ENCODE measurements around the gene CREG1. TPM values are rescaled to one million over a fixed set of nuclear protein-coding genes. Genes with fewer than 3 reads are reported as not detected.

Gene CREG1
- polyA plus RNA-seq, 1 donor from 2014 or later = 62.9 TPM

DNA sequence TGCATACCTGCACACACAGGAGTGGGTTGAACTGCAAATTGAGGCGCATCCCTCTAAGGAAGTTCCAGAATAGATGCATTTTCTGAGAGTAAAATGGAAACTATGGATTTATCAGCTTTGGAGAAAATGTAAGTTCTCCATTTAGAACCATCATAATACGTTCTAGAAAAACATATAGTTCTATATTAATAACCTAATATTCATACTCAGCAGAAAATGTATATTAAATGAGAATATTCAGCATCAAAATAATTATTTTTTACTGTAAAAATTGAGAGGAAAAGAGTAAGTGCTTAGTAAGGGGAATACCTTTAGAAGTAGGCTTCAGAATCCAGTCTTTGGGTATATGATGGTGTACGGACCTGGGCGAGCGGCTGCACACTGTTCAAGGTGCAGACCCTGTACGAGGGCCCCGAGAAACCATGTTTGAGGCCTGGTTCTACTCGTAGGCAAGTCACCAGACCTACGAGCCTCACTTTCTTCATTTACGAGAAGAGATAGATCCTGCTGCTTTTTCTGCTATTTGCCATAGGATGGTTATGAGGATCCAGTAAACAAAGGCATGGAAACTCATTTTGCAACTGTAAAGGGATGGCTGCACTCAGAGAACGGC is 42.1 kb downstream of the CREG1 start:
- Histone ChIP-seq H3K27ac (ENCODE audit: low read length) (no peak overlapping the region), H2AFZ (ENCODE audit: low read depth, low read length) (no peak overlapping the region), H3K36me3 (ENCODE audit: insufficient read depth, low read length) (no peaks in the 10 kb centered on the region), H3K9me2 (ENCODE audit: insufficient read depth, low read length) (no peaks in the 10 kb centered on the region), H3K4me3 (ENCODE audit: low read length) (no peak overlapping the region), H3K79me2 (replicated peaks; ENCODE audit: insufficient read depth, low read length) (no peaks in the 10 kb centered on the region), H3K9ac (ENCODE audit: low read length) (no peak overlapping the region), H3F3A (ENCODE audit: insufficient read depth, low read length, poor library complexity, severe bottlenecking) (no peaks in the 10 kb centered on the region), H3K27me3 (ENCODE audit: insufficient read depth, low read depth, low read length) (no peaks in the 10 kb centered on the region), H3K4me2 (ENCODE audit: low read length) (no peak overlapping the region), H4K20me1 (ENCODE audit: insufficient read depth) (no peaks in the 10 kb centered on the region), H3K9me3 (ENCODE audit: low read length) (no peaks in the 10 kb centered on the region)
- TF ChIP-seq RAD21 (conservative IDR thresholded peaks at IDR 0.05) (no peak), TAF1 (IDR thresholded peaks at IDR 0.05; ENCODE audit: low read depth) (no peak), POLR2AphosphoS5 (IDR thresholded peaks at IDR 0.05) (no peak), SMC3 (conservative IDR thresholded peaks at IDR 0.05; ENCODE audit: poor library complexity) (no peak)

DNA sequence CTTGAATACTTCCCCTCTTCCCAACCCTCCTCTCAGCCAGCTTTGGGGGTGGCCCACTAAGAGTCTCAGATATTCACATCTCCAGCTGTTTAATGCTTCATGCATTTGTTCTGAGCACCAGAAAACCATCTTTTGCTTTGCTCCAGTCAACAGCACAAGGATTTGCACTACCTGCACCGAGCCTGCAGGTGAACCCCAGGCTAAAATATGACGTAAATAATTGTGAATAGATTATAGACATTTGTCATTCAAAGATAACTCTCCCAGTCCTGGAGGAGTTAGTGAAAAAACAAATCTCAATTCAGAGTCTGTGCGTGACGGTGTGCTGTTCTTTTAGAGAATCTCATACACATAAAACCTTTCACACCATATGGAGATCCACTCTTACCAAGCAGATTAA is 42.7 kb downstream of the CREG1 start:
- TF ChIP-seq POLR2AphosphoS5 (IDR thresholded peaks at IDR 0.05) (no peak), TAF1 (IDR thresholded peaks at IDR 0.05; ENCODE audit: low read depth) (no peak), EZH2 (IDR thresholded peaks at IDR 0.05; ENCODE audit: borderline replicate concordance, insufficient read depth, low read length, poor library complexity, severe bottlenecking) (no peak), MXI1 (conservative IDR thresholded peaks at IDR 0.05; ENCODE audit: poor library complexity, severe bottlenecking) (no peak), RAD21 (conservative IDR thresholded peaks at IDR 0.05) (no peak), EP300 (conservative IDR thresholded peaks at IDR 0.05; ENCODE audit: poor library complexity, severe bottlenecking) (no peak), SMC3 (conservative IDR thresholded peaks at IDR 0.05; ENCODE audit: poor library complexity) (no peak)
- TF ChIP-seq, protein P1, sequence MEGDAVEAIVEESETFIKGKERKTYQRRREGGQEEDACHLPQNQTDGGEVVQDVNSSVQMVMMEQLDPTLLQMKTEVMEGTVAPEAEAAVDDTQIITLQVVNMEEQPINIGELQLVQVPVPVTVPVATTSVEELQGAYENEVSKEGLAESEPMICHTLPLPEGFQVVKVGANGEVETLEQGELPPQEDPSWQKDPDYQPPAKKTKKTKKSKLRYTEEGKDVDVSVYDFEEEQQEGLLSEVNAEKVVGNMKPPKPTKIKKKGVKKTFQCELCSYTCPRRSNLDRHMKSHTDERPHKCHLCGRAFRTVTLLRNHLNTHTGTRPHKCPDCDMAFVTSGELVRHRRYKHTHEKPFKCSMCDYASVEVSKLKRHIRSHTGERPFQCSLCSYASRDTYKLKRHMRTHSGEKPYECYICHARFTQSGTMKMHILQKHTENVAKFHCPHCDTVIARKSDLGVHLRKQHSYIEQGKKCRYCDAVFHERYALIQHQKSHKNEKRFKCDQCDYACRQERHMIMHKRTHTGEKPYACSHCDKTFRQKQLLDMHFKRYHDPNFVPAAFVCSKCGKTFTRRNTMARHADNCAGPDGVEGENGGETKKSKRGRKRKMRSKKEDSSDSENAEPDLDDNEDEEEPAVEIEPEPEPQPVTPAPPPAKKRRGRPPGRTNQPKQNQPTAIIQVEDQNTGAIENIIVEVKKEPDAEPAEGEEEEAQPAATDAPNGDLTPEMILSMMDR (IDR thresholded peaks at IDR 0.05; ENCODE audit: poor library complexity, severe bottlenecking) = no peak
- TF ChIP-seq, protein P2, sequence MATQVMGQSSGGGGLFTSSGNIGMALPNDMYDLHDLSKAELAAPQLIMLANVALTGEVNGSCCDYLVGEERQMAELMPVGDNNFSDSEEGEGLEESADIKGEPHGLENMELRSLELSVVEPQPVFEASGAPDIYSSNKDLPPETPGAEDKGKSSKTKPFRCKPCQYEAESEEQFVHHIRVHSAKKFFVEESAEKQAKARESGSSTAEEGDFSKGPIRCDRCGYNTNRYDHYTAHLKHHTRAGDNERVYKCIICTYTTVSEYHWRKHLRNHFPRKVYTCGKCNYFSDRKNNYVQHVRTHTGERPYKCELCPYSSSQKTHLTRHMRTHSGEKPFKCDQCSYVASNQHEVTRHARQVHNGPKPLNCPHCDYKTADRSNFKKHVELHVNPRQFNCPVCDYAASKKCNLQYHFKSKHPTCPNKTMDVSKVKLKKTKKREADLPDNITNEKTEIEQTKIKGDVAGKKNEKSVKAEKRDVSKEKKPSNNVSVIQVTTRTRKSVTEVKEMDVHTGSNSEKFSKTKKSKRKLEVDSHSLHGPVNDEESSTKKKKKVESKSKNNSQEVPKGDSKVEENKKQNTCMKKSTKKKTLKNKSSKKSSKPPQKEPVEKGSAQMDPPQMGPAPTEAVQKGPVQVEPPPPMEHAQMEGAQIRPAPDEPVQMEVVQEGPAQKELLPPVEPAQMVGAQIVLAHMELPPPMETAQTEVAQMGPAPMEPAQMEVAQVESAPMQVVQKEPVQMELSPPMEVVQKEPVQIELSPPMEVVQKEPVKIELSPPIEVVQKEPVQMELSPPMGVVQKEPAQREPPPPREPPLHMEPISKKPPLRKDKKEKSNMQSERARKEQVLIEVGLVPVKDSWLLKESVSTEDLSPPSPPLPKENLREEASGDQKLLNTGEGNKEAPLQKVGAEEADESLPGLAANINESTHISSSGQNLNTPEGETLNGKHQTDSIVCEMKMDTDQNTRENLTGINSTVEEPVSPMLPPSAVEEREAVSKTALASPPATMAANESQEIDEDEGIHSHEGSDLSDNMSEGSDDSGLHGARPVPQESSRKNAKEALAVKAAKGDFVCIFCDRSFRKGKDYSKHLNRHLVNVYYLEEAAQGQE (IDR thresholded peaks at IDR 0.05; ENCODE audit: borderline replicate concordance) = no peak

More for the DNA sequence above, 42.7 kb downstream of the CREG1 start:
- Histone ChIP-seq H4K20me1 (ENCODE audit: insufficient read depth) (no peaks in the 10 kb centered on the region), H3K9me2 (ENCODE audit: insufficient read depth, low read length) (no peaks in the 10 kb centered on the region), H3K27me3 (ENCODE audit: insufficient read depth, low read depth, low read length) (no peaks in the 10 kb centered on the region), H3K9ac (ENCODE audit: low read length) (no peak overlapping the region), H3F3A (ENCODE audit: insufficient read depth, low read length, poor library complexity, severe bottlenecking) (no peaks in the 10 kb centered on the region), H3K9me3 (ENCODE audit: low read length) (no peaks in the 10 kb centered on the region), H3K36me3 (ENCODE audit: insufficient read depth, low read length) (no peaks in the 10 kb centered on the region), H3K4me2 (ENCODE audit: low read length) (no peak overlapping the region), H3K27ac (ENCODE audit: low read length) (no peak overlapping the region), H3K79me2 (replicated peaks; ENCODE audit: insufficient read depth, low read length) (no peaks in the 10 kb centered on the region), H3K4me3 (ENCODE audit: low read length) (no peak overlapping the region), H2AFZ (ENCODE audit: low read depth, low read length) (no peak overlapping the region)
